ENCODE data around the gene SPINK4. TPM values are rescaled to one million over a fixed set of nuclear protein-coding genes. Genes with fewer than 3 reads are reported as not detected.

SPINK4 gene
- total RNA-seq, 1 donor from 2014 or later: not detected

- H3K36me3 ChIP-seq (ENCODE audit: control insufficient read depth, insufficient read depth, low read length): peaks cover 7% of the 10 kb centered on the region
- no peaks in the 10 kb centered on the region for H3K27me3 ChIP-seq (ENCODE audit: control insufficient read depth, insufficient read depth, low read length)
- DNase-seq (ENCODE audit: low read depth): peak; percentile 94
- no peak for TF ChIP-seq CTCF (IDR thresholded peaks at IDR 0.05; ENCODE audit: insufficient read depth, low read length, severe bottlenecking)
- peak within 1 kb of the TSS; percentile 76 for H3K4me3 ChIP-seq (ENCODE audit: low read depth, low read length)
- FAIRE-seq: peak; percentile 62
These were observed 50.5 kb downstream of the SPINK4 start, which contains the start of gene NFX1 for GRCh38 chr9:33290247-33291030. Gene NFX1 (plus strand): TSS chr9:33290516. CDS start chr9:33290573, 57 bp downstream.

- peaks cover 7% of the 10 kb centered on the region for H3K36me3 ChIP-seq (ENCODE audit: control insufficient read depth, insufficient read depth, low read length)
- no peak for TF ChIP-seq CTCF (IDR thresholded peaks at IDR 0.05; ENCODE audit: insufficient read depth, low read length, severe bottlenecking)
- FAIRE-seq: no peak
- no peaks in the 10 kb centered on the region for H3K27me3 ChIP-seq (ENCODE audit: control insufficient read depth, insufficient read depth, low read length)
- H3K4me3 ChIP-seq (ENCODE audit: low read depth, low read length): peak overlapping the region; percentile 76
- peak; percentile 97 for DNase-seq (ENCODE audit: low read depth)
These were observed 51.0 kb downstream of the SPINK4 start for GRCh38 chr9:33291031-33291397.

- no peaks in the 10 kb centered on the region for H3K27me3 ChIP-seq (ENCODE audit: control insufficient read depth, insufficient read depth, low read length)
- H3K36me3 ChIP-seq (ENCODE audit: control insufficient read depth, insufficient read depth, low read length): peaks cover 7% of the 10 kb centered on the region
- DNase-seq (ENCODE audit: low read depth) (no peak), FAIRE-seq (no peak)
- no peak overlapping the region for H3K4me3 ChIP-seq (ENCODE audit: low read depth, low read length)
- no peak for TF ChIP-seq CTCF (IDR thresholded peaks at IDR 0.05; ENCODE audit: insufficient read depth, low read length, severe bottlenecking)
These were observed 51.9 kb downstream of the SPINK4 start for GRCh38 chr9:33291901-33292300.

- H3K27me3 ChIP-seq (ENCODE audit: control insufficient read depth, insufficient read depth, low read length): no peaks in the 10 kb centered on the region
- no peak for TF ChIP-seq CTCF (IDR thresholded peaks at IDR 0.05; ENCODE audit: insufficient read depth, low read length, severe bottlenecking)
- DNase-seq (ENCODE audit: low read depth): no peak
- peaks cover 9% of the 10 kb centered on the region for H3K36me3 ChIP-seq (ENCODE audit: control insufficient read depth, insufficient read depth, low read length)
- no peak overlapping the region for H3K4me3 ChIP-seq (ENCODE audit: low read depth, low read length)
- no peak for FAIRE-seq
These were observed 53.8 kb downstream of the SPINK4 start for GRCh38 chr9:33293782-33294181.

- no peaks in the 10 kb centered on the region for H3K27me3 ChIP-seq (ENCODE audit: control insufficient read depth, insufficient read depth, low read length)
- no peak overlapping the region for H3K4me3 ChIP-seq (ENCODE audit: low read depth, low read length)
- TF ChIP-seq CTCF (IDR thresholded peaks at IDR 0.05; ENCODE audit: insufficient read depth, low read length, severe bottlenecking): no peak
- FAIRE-seq (no peak), DNase-seq (ENCODE audit: low read depth) (no peak)
- peaks cover 11% of the 10 kb centered on the region for H3K36me3 ChIP-seq (ENCODE audit: control insufficient read depth, insufficient read depth, low read length)
These were observed 54.9 kb downstream of the SPINK4 start for GRCh38 chr9:33294670-33295432.
